ENCODE measurements around the gene COL26A1.

COL26A1 gene

DNA sequence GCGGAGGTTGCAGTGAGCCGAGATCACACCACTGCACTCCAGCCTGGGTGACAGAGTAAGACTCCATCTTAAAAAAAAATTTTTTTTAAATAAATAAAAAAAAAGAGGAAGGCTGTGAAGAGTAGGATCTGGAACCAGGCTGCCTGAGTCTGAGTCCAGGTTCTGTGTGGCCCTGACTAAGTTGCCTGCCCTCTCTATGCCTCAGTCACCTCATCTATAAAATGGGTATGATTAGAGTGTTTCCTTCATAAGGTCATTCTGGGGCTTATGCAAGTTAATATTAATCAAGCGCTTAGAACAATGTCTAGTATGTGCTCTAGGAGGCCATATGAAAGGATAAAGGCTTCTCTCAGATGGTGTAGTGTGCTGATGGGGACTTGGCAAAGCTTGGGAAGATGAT lies 12.3 kb downstream of the COL26A1 start:
- no peak overlapping the region for H3K27ac ChIP-seq (ENCODE audit: low read length)
- no peak overlapping the region for H3K4me3 ChIP-seq (ENCODE audit: low read depth in 1 of 2, low read length in 2 of 2)
- H3K9me3 ChIP-seq (ENCODE audit: control insufficient read depth in 1 of 2, low read length in 2 of 2): no peaks in the 10 kb centered on the region
- H3K36me3 ChIP-seq (ENCODE audit: control insufficient read depth in 1 of 2, insufficient read depth in 2 of 2, low read length in 2 of 2): no peaks in the 10 kb centered on the region
- no peaks in the 10 kb centered on the region for H3K4me1 ChIP-seq (ENCODE audit: control insufficient read depth in 1 of 2, insufficient read depth in 2 of 2, low read length in 2 of 2)
- no peaks in the 10 kb centered on the region for H3K27me3 ChIP-seq (ENCODE audit: low read depth, low read length)

DNA sequence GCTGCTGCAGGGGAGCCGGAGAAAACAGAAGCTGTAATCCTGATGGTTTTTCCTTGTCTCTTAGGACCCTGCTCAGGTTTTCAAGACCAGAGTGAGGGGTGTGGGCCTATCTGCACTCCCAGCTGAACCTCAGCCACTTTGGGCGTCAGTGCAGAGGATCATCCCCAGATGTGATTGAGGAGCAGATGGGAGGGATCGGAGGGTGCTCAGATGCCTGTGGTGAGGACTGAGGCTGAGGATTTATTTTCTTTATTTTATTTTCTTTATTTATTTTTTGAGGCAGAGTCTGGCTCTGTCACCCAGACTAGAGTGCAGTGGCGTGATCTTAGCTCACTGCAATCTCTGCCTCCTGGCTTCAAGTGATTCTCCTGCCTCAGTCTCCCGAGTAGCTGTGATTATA lies 13.9 kb downstream of the COL26A1 start:
- Histone ChIP-seq H3K27me3 (ENCODE audit: low read depth, low read length) (no peaks in the 10 kb centered on the region), H3K36me3 (ENCODE audit: control insufficient read depth in 1 of 2, insufficient read depth in 2 of 2, low read length in 2 of 2) (no peaks in the 10 kb centered on the region), H3K9me3 (ENCODE audit: control insufficient read depth in 1 of 2, low read length in 2 of 2) (peaks cover 0 to 6% of the 10 kb centered on the region in 2 donors), H3K4me1 (ENCODE audit: control insufficient read depth in 1 of 2, insufficient read depth in 2 of 2, low read length in 2 of 2) (no peaks in the 10 kb centered on the region), H3K27ac (ENCODE audit: low read length) (no peak overlapping the region), H3K4me3 (ENCODE audit: low read depth in 1 of 2, low read length in 2 of 2) (no peak overlapping the region)

GRCh38 chr7:101377189-101377736 lies 14.6 kb downstream of the COL26A1 start:
- H3K36me3 ChIP-seq (ENCODE audit: control insufficient read depth in 1 of 2, insufficient read depth in 2 of 2, low read length in 2 of 2): no peaks in the 10 kb centered on the region
- H3K4me3 ChIP-seq (ENCODE audit: low read depth in 1 of 2, low read length in 2 of 2): no peak overlapping the region
- no peaks in the 10 kb centered on the region for H3K27me3 ChIP-seq (ENCODE audit: low read depth, low read length)
- no peaks in the 10 kb centered on the region for H3K4me1 ChIP-seq (ENCODE audit: control insufficient read depth in 1 of 2, insufficient read depth in 2 of 2, low read length in 2 of 2)
- no peak overlapping the region for H3K27ac ChIP-seq (ENCODE audit: low read length)
- peaks cover 0 to 13% of the 10 kb centered on the region in 2 donors for H3K9me3 ChIP-seq (ENCODE audit: control insufficient read depth in 1 of 2, low read length in 2 of 2)

GRCh38 chr7:101378751-101379174 lies 16.1 kb downstream of the COL26A1 start:
- Histone ChIP-seq H3K4me1 (ENCODE audit: control insufficient read depth in 1 of 2, insufficient read depth in 2 of 2, low read length in 2 of 2) (no peaks in the 10 kb centered on the region), H3K27ac (ENCODE audit: low read length) (no peak overlapping the region), H3K4me3 (ENCODE audit: low read depth in 1 of 2, low read length in 2 of 2) (no peak overlapping the region), H3K9me3 (ENCODE audit: control insufficient read depth in 1 of 2, low read length in 2 of 2) (peaks cover 0 to 14% of the 10 kb centered on the region in 2 donors), H3K36me3 (ENCODE audit: control insufficient read depth in 1 of 2, insufficient read depth in 2 of 2, low read length in 2 of 2) (no peaks in the 10 kb centered on the region), H3K27me3 (ENCODE audit: low read depth, low read length) (no peaks in the 10 kb centered on the region)

GRCh38 chr7:101379302-101379701 lies 16.6 kb downstream of the COL26A1 start:
- Histone ChIP-seq H3K27me3 (ENCODE audit: low read depth, low read length) (no peaks in the 10 kb centered on the region), H3K27ac (ENCODE audit: low read length) (no peak overlapping the region), H3K4me3 (ENCODE audit: low read depth in 1 of 2, low read length in 2 of 2) (no peak overlapping the region), H3K9me3 (ENCODE audit: control insufficient read depth in 1 of 2, low read length in 2 of 2) (peaks cover 0 to 14% of the 10 kb centered on the region in 2 donors), H3K36me3 (ENCODE audit: control insufficient read depth in 1 of 2, insufficient read depth in 2 of 2, low read length in 2 of 2) (no peaks in the 10 kb centered on the region), H3K4me1 (ENCODE audit: control insufficient read depth in 1 of 2, insufficient read depth in 2 of 2, low read length in 2 of 2) (no peaks in the 10 kb centered on the region)

GRCh38 chr7:101381549-101382111 lies 19.0 kb downstream of the COL26A1 start:
- H3K4me1 ChIP-seq (ENCODE audit: control insufficient read depth in 1 of 2, insufficient read depth in 2 of 2, low read length in 2 of 2): peaks cover 0 to 1% of the 10 kb centered on the region in 2 donors
- H3K27ac ChIP-seq (ENCODE audit: low read length): no peak overlapping the region
- H3K27me3 ChIP-seq (ENCODE audit: low read depth, low read length): no peaks in the 10 kb centered on the region
- H3K36me3 ChIP-seq (ENCODE audit: control insufficient read depth in 1 of 2, insufficient read depth in 2 of 2, low read length in 2 of 2): no peaks in the 10 kb centered on the region
- no peak overlapping the region for H3K4me3 ChIP-seq (ENCODE audit: low read depth in 1 of 2, low read length in 2 of 2)
- H3K9me3 ChIP-seq (ENCODE audit: control insufficient read depth in 1 of 2, low read length in 2 of 2): peaks cover 0 to 14% of the 10 kb centered on the region in 2 donors

- Histone ChIP-seq H3K4me3 (ENCODE audit: low read depth in 1 of 2, low read length in 2 of 2) (no peak overlapping the region), H3K27me3 (ENCODE audit: low read depth, low read length) (no peaks in the 10 kb centered on the region), H3K36me3 (ENCODE audit: control insufficient read depth in 1 of 2, insufficient read depth in 2 of 2, low read length in 2 of 2) (no peaks in the 10 kb centered on the region), H3K9me3 (ENCODE audit: control insufficient read depth in 1 of 2, low read length in 2 of 2) (peaks cover 0 to 14% of the 10 kb centered on the region in 2 donors), H3K27ac (ENCODE audit: low read length) (no peak overlapping the region), H3K4me1 (ENCODE audit: control insufficient read depth in 1 of 2, insufficient read depth in 2 of 2, low read length in 2 of 2) (peaks cover 0 to 5% of the 10 kb centered on the region in 2 donors)
Observed at GRCh38 chr7:101382937-101383336, 20.3 kb downstream of the COL26A1 start.

DNA sequence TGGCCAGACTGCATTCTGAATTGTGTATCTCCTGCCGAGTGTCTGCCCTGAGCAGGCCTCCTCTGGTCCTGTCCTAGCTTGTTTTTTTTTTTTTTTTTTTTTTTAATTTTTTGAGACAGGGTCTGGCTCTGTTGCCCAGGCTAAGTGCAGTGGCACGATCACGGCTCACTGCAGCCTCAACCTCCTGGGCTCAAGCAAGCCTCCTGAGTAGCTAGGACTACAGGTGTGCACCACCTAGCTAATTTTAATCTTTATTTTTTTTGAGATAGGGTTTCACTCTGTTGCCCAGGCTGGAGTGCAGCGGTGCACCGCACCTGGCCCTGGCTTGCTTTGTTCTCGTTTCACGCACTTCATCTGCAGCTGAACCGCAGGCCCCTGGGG lies 23.5 kb downstream of the COL26A1 start:
- no peaks in the 10 kb centered on the region for H3K36me3 ChIP-seq (ENCODE audit: control insufficient read depth in 1 of 2, insufficient read depth in 2 of 2, low read length in 2 of 2)
- H3K4me1 ChIP-seq (ENCODE audit: control insufficient read depth in 1 of 2, insufficient read depth in 2 of 2, low read length in 2 of 2): peaks cover 0 to 5% of the 10 kb centered on the region in 2 donors
- no peak overlapping the region for H3K4me3 ChIP-seq (ENCODE audit: low read depth in 1 of 2, low read length in 2 of 2)
- no peaks in the 10 kb centered on the region for H3K27me3 ChIP-seq (ENCODE audit: low read depth, low read length)
- H3K9me3 ChIP-seq (ENCODE audit: control insufficient read depth in 1 of 2, low read length in 2 of 2): peaks cover 0 to 12% of the 10 kb centered on the region in 2 donors
- H3K27ac ChIP-seq (ENCODE audit: low read length): no peak overlapping the region

- no peak overlapping the region for H3K27ac ChIP-seq (ENCODE audit: low read length)
- peaks cover 0 to 7% of the 10 kb centered on the region in 2 donors for H3K9me3 ChIP-seq (ENCODE audit: control insufficient read depth in 1 of 2, low read length in 2 of 2)
- H3K4me3 ChIP-seq (ENCODE audit: low read depth in 1 of 2, low read length in 2 of 2): no peak overlapping the region
- H3K4me1 ChIP-seq (ENCODE audit: control insufficient read depth in 1 of 2, insufficient read depth in 2 of 2, low read length in 2 of 2): peaks cover 0 to 5% of the 10 kb centered on the region in 2 donors
- H3K36me3 ChIP-seq (ENCODE audit: control insufficient read depth in 1 of 2, insufficient read depth in 2 of 2, low read length in 2 of 2): no peaks in the 10 kb centered on the region
- H3K27me3 ChIP-seq (ENCODE audit: low read depth, low read length): no peaks in the 10 kb centered on the region
Observed at GRCh38 chr7:101386558-101387231, 24.0 kb downstream of the COL26A1 start.

DNA sequence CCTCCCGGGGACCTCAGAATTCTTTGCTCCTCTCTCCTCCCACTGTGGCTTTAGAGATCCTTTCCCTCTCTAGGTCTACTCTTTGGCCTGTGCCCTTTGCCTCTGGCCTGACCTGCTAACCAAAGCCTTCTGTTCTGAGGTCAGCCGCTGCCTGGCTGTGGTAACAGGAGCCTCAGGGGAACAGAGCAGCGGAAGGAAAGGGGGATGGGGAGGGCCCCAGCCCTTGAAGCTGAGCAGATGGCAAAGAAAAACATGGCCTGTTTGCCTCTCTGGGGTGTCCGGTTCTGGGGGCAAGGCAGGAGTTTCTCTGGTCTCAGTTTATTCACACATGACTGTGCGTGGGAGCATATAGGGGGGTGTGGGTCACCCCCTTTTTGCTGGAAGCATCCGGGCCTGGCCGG lies 28.2 kb downstream of the COL26A1 start:
- no peaks in the 10 kb centered on the region for H3K36me3 ChIP-seq (ENCODE audit: control insufficient read depth in 1 of 2, insufficient read depth in 2 of 2, low read length in 2 of 2)
- H3K9me3 ChIP-seq (ENCODE audit: control insufficient read depth in 1 of 2, low read length in 2 of 2): no peaks in the 10 kb centered on the region
- H3K4me3 ChIP-seq (ENCODE audit: low read depth in 1 of 2, low read length in 2 of 2): no peak overlapping the region
- no peak overlapping the region for H3K27ac ChIP-seq (ENCODE audit: low read length)
- H3K27me3 ChIP-seq (ENCODE audit: low read depth, low read length): no peaks in the 10 kb centered on the region
- peaks cover 0 to 5% of the 10 kb centered on the region in 2 donors for H3K4me1 ChIP-seq (ENCODE audit: control insufficient read depth in 1 of 2, insufficient read depth in 2 of 2, low read length in 2 of 2)

GRCh38 chr7:101391991-101392390 lies 29.3 kb downstream of the COL26A1 start:
- H3K27ac ChIP-seq (ENCODE audit: low read length): no peak overlapping the region
- H3K9me3 ChIP-seq (ENCODE audit: control insufficient read depth in 1 of 2, low read length in 2 of 2): no peaks in the 10 kb centered on the region
- no peaks in the 10 kb centered on the region for H3K36me3 ChIP-seq (ENCODE audit: control insufficient read depth in 1 of 2, insufficient read depth in 2 of 2, low read length in 2 of 2)
- peaks cover 0 to under 1% of the 10 kb centered on the region in 2 donors for H3K4me1 ChIP-seq (ENCODE audit: control insufficient read depth in 1 of 2, insufficient read depth in 2 of 2, low read length in 2 of 2)
- H3K4me3 ChIP-seq (ENCODE audit: low read depth in 1 of 2, low read length in 2 of 2): no peak overlapping the region
- no peaks in the 10 kb centered on the region for H3K27me3 ChIP-seq (ENCODE audit: low read depth, low read length)

Data from muscle layer of duodenum (tissue), 2 donors.